Left ventricle myocardium inferior (tissue), 1 donor: ENCODE results near the gene AUTS2. TPM values are rescaled to one million over a fixed set of nuclear protein-coding genes. Genes with fewer than 3 reads are reported as not detected.

Source experiments
- DNase-seq: peaks from one replicate; pipeline ENCODE4 v3.0.0-alpha.2; 2020
- H3K27ac ChIP-seq: fragments of 200-600 bp; replicated peaks from 2 replicates; pipeline ENCODE4 v1.8.0; 2021
- H3K27me3 ChIP-seq: fragments of 200-600 bp; 2 replicates; pipeline ENCODE4 v1.8.0; 2021; ENCODE audit warnings: low read depth
- H3K36me3 ChIP-seq: fragments of 200-600 bp; 2 replicates; pipeline ENCODE4 v1.8.0; 2021
- H3K4me1 ChIP-seq: fragments of 200-600 bp; 2 replicates; pipeline ENCODE4 v1.8.0; 2021
- H3K4me3 ChIP-seq: fragments of 200-600 bp; 2 replicates; pipeline ENCODE4 v1.8.0; 2021; ENCODE audit warnings: mild to moderate bottlenecking, moderate library complexity
- H3K9me3 ChIP-seq: fragments of 200-600 bp; replicated peaks from 2 replicates; pipeline ENCODE4 v1.8.0; 2021
- CTCF ChIP-seq: fragments of 200-600 bp; IDR thresholded peaks from 2 replicates; pipeline ENCODE4 v1.8.0; 2021; ENCODE audit warnings: antibody characterized with exemption, mild to moderate bottlenecking, borderline replicate concordance
- intact Hi-C: fragments of 100-400 bp; cut with micrococcal nuclease; formaldehyde crosslinking; loops from one replicate; pipeline ENCODE4 v1.11.0; 2022
- total RNA-seq: library from RNA; stranded (reverse); fragmentation: NEBNext Ultra II Directional; extraction: Animal tissue kit (Norgen Biotek cat#: 25700); gene quantifications from one replicate; pipeline ENCODE4 v1.2.1, GENCODE V29; 2021
- donor health status: DM: no; HTN: yes; CAD: no; lungs with severe emphysema.

AUTS2 gene
- total RNA-seq, 1 donor from 2014 or later: 10.5 TPM

GRCh38 chr7:70066844-70067243 is 468.6 kb downstream of the AUTS2 start:
- DNase-seq: no peak
- no peak for TF ChIP-seq CTCF
- no peaks in the 10 kb centered on the region for H3K9me3 ChIP-seq
- no peak overlapping the region for H3K4me3 ChIP-seq
- intact Hi-C loops: no loop called here
- H3K27ac ChIP-seq: no peak overlapping the region
- H3K4me1 ChIP-seq: peaks cover 12% of the 10 kb centered on the region
- H3K27me3 ChIP-seq: no peaks in the 10 kb centered on the region
- no peaks in the 10 kb centered on the region for H3K36me3 ChIP-seq

- Histone ChIP-seq H3K9me3 (no peaks in the 10 kb centered on the region), H3K27ac (no peak overlapping the region), H3K4me1 (peaks cover 21% of the 10 kb centered on the region), H3K27me3 (no peaks in the 10 kb centered on the region), H3K4me3 (no peak overlapping the region), H3K36me3 (no peaks in the 10 kb centered on the region)
- no peak for DNase-seq
- intact Hi-C loops: no loop called here
- TF ChIP-seq CTCF: no peak
Measured at GRCh38 chr7:70068531-70068930, 470.3 kb downstream of the AUTS2 start.

GRCh38 chr7:70069977-70070376 is 471.7 kb downstream of the AUTS2 start:
- no peaks in the 10 kb centered on the region for H3K36me3 ChIP-seq
- no peaks in the 10 kb centered on the region for H3K27me3 ChIP-seq
- no peak overlapping the region for H3K27ac ChIP-seq
- TF ChIP-seq CTCF: no peak
- no peak for DNase-seq
- no peaks in the 10 kb centered on the region for H3K9me3 ChIP-seq
- no peak overlapping the region for H3K4me3 ChIP-seq
- intact Hi-C loops: no loop called here
- H3K4me1 ChIP-seq: peaks cover 14% of the 10 kb centered on the region

- Histone ChIP-seq H3K4me1 (peaks cover 14% of the 10 kb centered on the region), H3K27me3 (no peaks in the 10 kb centered on the region), H3K36me3 (no peaks in the 10 kb centered on the region), H3K4me3 (no peak overlapping the region), H3K9me3 (no peaks in the 10 kb centered on the region), H3K27ac (peak overlapping the region; percentile 52)
- intact Hi-C loops: no loop called here
- no peak for DNase-seq
- no peak for TF ChIP-seq CTCF
Measured at GRCh38 chr7:70071766-70072165, 473.5 kb downstream of the AUTS2 start.

GRCh38 chr7:70072220-70072619 is 473.9 kb downstream of the AUTS2 start:
- Histone ChIP-seq H3K36me3 (no peaks in the 10 kb centered on the region), H3K27me3 (no peaks in the 10 kb centered on the region), H3K9me3 (no peaks in the 10 kb centered on the region), H3K27ac (peak overlapping the region; percentile 52), H3K4me3 (no peak overlapping the region), H3K4me1 (peaks cover 14% of the 10 kb centered on the region)
- TF ChIP-seq CTCF: no peak
- no peak for DNase-seq
- intact Hi-C loops: no loop called here

GRCh38 chr7:70076325-70076724 is 478.1 kb downstream of the AUTS2 start:
- no peak for TF ChIP-seq CTCF
- intact Hi-C loops: no loop called here

More at GRCh38 chr7:70076325-70076724, 478.1 kb downstream of the AUTS2 start:
- H3K36me3 ChIP-seq: no peaks in the 10 kb centered on the region
- no peak overlapping the region for H3K27ac ChIP-seq
- no peaks in the 10 kb centered on the region for H3K27me3 ChIP-seq
- no peak overlapping the region for H3K4me3 ChIP-seq
- peaks cover 14% of the 10 kb centered on the region for H3K4me1 ChIP-seq
- H3K9me3 ChIP-seq: no peaks in the 10 kb centered on the region
- no peak for DNase-seq
